RCC 7860 (cell line): Measurements from ENCODE around the gene TSSK6.
"Not testable (repeated sequence)": the region's sequence is repeated elsewhere in the genome, so short reads cannot be mapped to it uniquely, and the experiment has no call there.

ENCODE experiments used
- DNase-seq: peaks from one replicate; pipeline ENCODE4 v3.0.0-alpha.2; 2015; ENCODE audit warnings: low spot score
- FAIRE-seq: peaks from 2 replicates; lab custom pipeline; 2012; peaks lifted over from hg19 to GRCh38; lab: Jason Lieb, UNC

TSSK6 gene

GRCh38 chr19:19488875-19489690, 26.3 kb downstream of the TSSK6 start:
- DNase-seq (peak; percentile 84), FAIRE-seq (peak; percentile 58)

GRCh38 chr19:19487950-19488874, 27.1 kb downstream of the TSSK6 start:
- DNase-seq (peak; percentile 59), FAIRE-seq (peak; percentile 71)

- FAIRE-seq (no peak), DNase-seq (no peak)
Observed at GRCh38 chr19:19487077-19487949, 28.0 kb downstream of the TSSK6 start.

- FAIRE-seq (no peak), DNase-seq (no peak)
Observed at GRCh38 chr19:19486343-19487076, 28.8 kb downstream of the TSSK6 start.

- no peak for DNase-seq
- no peak for FAIRE-seq
Observed at GRCh38 chr19:19485998-19486290, 29.4 kb downstream of the TSSK6 start.

- DNase-seq (no peak), FAIRE-seq (no peak)
Observed at GRCh38 chr19:19485161-19485997, 30.0 kb downstream of the TSSK6 start.

GRCh38 chr19:19482809-19483596, 32.3 kb downstream of the TSSK6 start:
- FAIRE-seq: no peak
- DNase-seq: no peak

GRCh38 chr19:19480688-19481087, 34.7 kb downstream of the TSSK6 start:
- FAIRE-seq (no peak), DNase-seq (no peak)

- DNase-seq (no peak), FAIRE-seq (no peak)
Observed at GRCh38 chr19:19477705-19478383, 37.5 kb downstream of the TSSK6 start.

GRCh38 chr19:19475849-19476828, 39.2 kb downstream of the TSSK6 start:
- DNase-seq (no peak), FAIRE-seq (no peak)

GRCh38 chr19:19475015-19475765, 40.2 kb downstream of the TSSK6 start:
- FAIRE-seq: no peak
- DNase-seq: no peak

- not testable (repeated sequence) for FAIRE-seq, DNase-seq
Observed at GRCh38 chr19:19472106-19472505, 43.2 kb downstream of the TSSK6 start.

GRCh38 chr19:19471682-19472081, 43.7 kb downstream of the TSSK6 start:
- FAIRE-seq (no peak), DNase-seq (no peak)

GRCh38 chr19:19470579-19470978, 44.8 kb downstream of the TSSK6 start:
- DNase-seq (no peak), FAIRE-seq (no peak)

GRCh38 chr19:19468424-19469050, 46.8 kb downstream of the TSSK6 start:
- FAIRE-seq: no peak
- no peak for DNase-seq

- FAIRE-seq (no peak), DNase-seq (no peak)
Observed at GRCh38 chr19:19466201-19466600, 49.1 kb downstream of the TSSK6 start.
